HG03139 (cell line): ENCODE data around the gene GOLGA6B.
"Not testable (repeated sequence)": the region's sequence is repeated elsewhere in the genome, so short reads cannot be mapped to it uniquely, and the experiment has no call there.

Experiments used
- ATAC-seq: cut with Tn5 transposase; IDR thresholded peaks from one replicate; pipeline ENCODE4 v1.9.1; 2021; ENCODE audit not compliant: unreplicated experiment

Gene GOLGA6B, protein sequence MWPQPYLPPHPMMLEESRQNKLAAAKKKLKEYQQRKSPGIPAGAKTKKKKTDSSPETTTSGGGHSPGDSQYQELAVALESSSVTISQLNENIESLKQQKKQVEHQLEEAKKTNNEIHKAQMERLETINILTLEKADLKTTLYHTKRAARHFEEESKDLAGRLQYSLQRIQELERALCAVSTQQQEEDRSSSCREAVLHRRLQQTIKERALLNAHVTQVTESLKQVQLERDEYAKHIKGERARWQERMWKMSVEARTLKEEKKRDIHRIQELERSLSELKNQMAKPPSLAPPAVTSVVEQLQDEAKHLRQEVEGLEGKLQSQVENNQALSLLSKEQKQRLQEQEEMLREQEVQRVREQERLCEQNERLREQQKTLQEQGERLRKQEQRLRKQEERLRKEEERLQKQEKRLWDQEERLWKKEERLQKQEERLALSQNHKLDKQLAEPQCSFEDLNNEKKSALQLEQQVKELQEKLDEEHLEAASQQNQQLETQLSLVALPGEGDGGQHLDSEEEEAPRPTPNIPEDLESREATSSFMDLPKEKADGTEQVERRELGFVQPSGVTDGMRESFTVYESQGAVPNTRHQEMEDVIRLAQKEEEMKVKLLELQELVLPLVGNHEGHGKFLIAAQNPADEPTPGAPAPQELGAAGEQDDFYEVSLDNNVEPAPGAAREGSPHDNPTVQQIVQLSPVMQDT

GRCh38 chr15:72654397-72654796, at the start of gene GOLGA6B:
GOLGA6B (plus strand) TSS chr15:72654697; CDS start chr15:72654738, 41 bp downstream.
- not testable (repeated sequence) for ATAC-seq

GRCh38 chr15:72604794-72605193, 49.7 kb upstream of the GOLGA6B start:
- ATAC-seq, result no peak

GRCh38 chr15:72608084-72608483, 46.4 kb upstream of the GOLGA6B start:
- ATAC-seq, result not testable (repeated sequence)

- ATAC-seq, result no peak
Measured at GRCh38 chr15:72609862-72610261, 44.6 kb upstream of the GOLGA6B start.

DNA sequence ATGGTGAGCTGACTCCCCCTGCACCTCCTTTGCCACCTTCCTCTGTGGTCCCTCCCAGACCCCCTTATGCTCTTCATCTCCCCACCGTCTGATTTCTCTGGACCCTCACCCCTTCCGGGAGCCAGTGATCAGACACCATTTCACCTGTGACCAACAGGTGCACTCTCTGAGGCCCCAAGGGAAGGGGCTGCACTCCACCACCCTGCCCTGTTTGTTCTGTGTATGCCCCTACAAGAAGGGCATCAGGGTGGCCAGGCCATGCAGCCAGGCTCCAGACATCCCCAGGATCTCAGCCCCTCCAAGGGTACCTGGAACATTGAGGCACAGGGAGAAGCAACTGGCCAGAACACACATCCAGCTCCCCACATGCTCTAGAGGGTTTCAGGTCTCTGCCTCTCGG, 42.2 kb upstream of the GOLGA6B start:
- not testable (repeated sequence) for ATAC-seq

DNA sequence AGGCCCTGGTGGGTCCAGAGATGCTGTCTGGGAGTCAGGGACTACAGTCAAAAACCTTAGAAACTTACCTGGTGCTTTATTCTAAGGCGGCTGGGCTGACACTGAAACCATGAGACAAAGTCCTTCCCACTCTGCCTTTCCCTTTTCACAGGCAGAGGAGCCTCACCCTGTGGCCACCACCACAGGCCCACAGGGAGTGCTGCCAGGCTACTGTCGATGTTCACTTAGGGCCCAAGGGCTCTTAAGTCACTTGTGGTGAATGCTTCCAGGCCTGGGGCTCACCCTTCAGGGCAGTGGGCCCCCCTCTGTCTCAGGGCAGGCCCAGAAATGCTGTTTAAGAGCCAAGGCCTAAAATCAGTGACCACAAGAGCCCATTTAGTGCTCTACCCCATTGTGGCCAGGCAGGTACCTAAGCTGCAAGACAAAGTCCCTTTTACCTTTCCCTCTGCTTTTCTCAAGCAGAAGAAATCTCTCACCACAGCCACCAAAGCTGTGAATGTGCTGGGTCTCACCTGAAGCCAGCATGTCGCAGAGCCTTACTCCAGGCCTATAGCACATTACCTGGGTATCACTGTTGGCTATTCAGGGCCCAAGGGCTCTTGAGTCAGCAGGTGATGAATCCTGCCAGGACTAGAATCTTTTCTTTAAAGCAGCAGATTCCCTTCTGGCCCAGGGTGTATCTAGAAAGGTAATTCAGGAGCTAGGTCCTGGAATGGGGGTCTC, 39.5 kb upstream of the GOLGA6B start:
- no peak for ATAC-seq

DNA sequence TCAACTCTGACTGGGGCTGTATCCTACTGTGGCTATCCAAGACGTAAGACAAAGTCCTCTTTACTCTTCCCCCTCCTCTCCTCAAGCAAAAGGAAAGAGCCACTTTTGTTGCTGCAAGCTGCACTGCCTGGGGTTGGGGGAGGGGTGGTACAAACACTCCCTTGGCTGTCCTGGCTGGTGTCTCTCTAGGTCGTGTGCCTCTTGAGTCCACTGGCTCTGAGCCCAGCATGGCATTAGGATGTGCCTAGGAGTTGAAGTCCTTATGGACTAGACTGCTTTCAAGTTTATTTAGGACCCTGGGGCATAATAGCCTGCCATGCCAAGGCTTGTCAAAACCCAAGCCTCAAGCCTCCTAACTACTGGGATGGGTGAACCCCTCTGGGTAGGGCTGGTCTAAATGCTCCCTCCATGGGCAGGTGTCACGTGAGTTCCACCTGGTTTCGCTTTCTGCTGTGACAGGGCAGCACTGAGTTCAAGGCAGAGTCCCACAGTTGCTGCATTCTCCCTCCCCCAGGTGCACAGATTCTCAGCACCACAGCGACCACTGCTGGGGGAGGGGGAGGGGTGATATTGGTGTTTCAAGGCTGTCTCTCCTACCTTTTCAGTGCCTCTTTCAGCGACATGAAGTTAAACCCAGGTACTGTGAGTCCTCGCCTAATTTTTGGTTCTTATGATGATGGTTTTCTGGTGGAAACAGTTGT, 38.8 kb upstream of the GOLGA6B start:
- ATAC-seq, result not testable (repeated sequence)

DNA sequence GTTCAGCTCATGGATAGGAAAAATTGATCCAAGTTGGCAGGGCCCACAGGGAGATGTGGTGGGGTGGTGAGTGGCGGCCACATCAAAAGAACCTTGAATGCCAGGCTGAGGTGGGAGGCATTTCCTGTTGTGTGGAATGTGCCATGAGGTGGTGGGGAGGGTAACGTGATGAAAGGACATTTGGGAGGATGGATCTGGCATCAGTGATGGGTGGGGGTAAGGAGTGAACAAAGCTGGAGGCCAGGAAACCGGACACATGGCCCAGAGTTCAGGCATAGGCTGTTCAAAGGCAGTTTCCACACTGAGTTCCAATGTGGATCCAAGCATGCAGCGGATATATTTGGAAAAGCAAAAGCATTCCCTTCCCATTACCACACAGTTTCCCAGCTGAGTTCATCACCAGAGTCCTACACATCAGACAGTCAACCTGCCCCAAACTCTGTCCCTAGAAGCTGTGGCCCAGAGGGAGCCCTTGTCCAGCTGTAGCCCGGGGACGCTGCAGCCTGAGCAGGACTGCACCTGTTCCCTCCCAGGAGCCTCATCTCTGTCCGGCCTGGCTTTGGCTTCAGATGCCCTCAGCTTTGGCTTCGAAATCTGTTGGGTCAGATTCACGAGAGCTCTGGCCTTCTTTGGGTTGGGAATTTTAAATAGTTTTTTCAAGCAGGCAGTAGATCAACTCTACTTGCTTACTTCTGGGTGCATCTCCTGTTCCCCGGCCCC, 37.8 kb upstream of the GOLGA6B start:
- ATAC-seq, result no peak

GRCh38 chr15:72623854-72624253, 30.6 kb upstream of the GOLGA6B start:
- ATAC-seq, result not testable (repeated sequence)

DNA sequence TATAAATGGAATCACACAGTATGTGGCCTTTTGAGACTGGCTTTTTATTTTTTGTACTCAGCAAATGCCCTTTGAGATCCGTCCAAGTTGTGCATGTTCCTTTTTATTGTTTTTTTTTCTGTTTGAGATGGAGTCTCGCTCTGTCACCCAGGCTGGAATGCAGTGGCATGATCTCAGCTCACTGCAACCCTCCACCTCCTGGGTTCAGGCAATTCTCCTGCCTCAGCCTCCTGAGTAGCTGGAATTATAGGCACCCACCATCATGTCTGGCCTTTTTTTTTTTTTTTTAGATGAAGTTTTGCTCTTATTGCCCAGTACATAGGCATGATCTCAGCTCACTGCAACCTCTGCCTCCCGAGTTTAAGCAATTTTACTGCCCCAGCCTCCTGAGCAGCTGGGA, 28.3 kb upstream of the GOLGA6B start:
- not testable (repeated sequence) for ATAC-seq

- ATAC-seq, result not testable (repeated sequence)
Measured at GRCh38 chr15:72628249-72629067, 26.0 kb upstream of the GOLGA6B start.

DNA sequence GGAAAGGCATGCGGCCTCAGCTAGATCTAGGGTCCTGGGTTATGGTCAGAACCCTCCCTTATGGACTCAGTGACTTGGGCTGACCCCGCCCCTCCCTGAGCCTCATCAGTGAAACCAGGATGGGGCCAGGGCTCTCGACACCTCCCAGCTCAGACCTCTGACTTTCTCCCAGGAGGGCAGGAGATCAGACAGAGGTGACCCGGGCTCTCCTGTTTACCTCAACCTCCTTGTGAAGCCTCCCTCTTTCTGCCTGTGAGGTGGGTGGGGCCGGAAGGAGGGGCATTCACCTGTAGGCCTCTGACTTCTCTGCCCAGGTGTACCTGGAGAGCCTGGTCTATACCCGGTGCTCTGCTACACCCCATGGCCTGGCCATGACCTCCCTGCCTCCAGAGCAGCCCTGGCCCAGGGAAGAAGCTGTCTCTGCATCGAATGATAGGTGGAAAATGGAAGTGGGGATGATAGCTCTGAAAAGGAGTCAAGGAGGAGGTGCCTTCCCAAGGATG, 25.4 kb upstream of the GOLGA6B start:
- not testable (repeated sequence) for ATAC-seq

- ATAC-seq, result peak; percentile 70
Measured at GRCh38 chr15:72636519-72637282, 17.8 kb upstream of the GOLGA6B start.

GRCh38 chr15:72639759-72640483, 14.6 kb upstream of the GOLGA6B start:
- ATAC-seq, result not testable (repeated sequence)

- ATAC-seq, result not testable (repeated sequence)
Measured at GRCh38 chr15:72642271-72642670, 12.2 kb upstream of the GOLGA6B start.

- ATAC-seq, result not testable (repeated sequence)
Measured at GRCh38 chr15:72648631-72649253, 5.8 kb upstream of the GOLGA6B start.

DNA sequence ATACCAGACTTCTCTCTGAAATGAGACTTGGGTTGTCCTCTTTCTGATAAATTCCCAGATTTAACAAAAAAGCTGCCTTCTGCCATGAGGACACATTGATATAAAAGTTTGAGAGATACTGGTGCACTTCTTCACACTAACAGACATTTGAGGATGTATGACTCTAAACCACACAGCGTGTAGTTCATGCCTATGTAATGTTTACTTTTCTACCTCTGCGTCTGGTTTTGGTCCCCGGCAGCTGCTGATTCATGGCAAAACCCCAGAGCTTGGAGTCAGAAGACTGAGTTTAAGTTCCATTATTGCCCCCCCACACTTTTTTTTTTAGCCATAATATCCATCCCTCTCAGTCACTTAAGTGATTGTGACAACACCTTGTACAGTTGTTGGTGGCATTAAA, 1.5 kb downstream of the GOLGA6B start:
- not testable (repeated sequence) for ATAC-seq
